OCI-M2 (cell line): ENCODE measurements around the gene LIFR.
"Not testable (repeated sequence)": the region's sequence is repeated elsewhere in the genome, so short reads cannot be mapped to it uniquely, and the experiment has no call there.

Experiments used
- DNase-seq: peaks from one replicate; lab custom pipeline; 2025; ENCODE audit not compliant: unreplicated experiment; lab: John Stamatoyannopoulos, UW

Gene LIFR

GRCh38 chr5:38582293-38582974 is 26.0 kb upstream of the LIFR start:
- DNase-seq, result no peak

GRCh38 chr5:38581597-38581996 is 25.2 kb upstream of the LIFR start:
- DNase-seq, result no peak

DNA sequence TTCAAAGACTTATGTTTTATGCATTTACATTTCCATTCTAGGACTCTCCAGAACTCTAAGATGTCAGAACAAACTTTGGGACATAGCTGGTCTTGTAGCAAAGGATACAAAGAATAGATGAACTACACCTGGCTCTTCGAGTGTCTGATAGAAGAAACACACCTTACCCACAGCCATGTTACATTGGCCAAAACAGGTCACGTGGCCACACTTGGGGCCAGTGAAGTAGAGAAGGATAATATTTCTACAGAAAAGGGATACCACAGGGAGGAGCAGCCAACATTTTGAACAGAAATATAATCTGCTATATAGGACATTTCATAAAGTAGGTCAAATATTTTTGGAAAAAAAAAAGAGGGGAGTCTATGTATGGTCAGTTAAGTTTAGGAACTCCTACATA is 22.7 kb upstream of the LIFR start:
- no peak for DNase-seq

GRCh38 chr5:38576961-38577684 is 20.7 kb upstream of the LIFR start:
- no peak for DNase-seq

GRCh38 chr5:38576442-38576841 is 20.0 kb upstream of the LIFR start:
- DNase-seq, result no peak

- DNase-seq, result no peak
Observed at GRCh38 chr5:38575476-38575875, 19.0 kb upstream of the LIFR start.

GRCh38 chr5:38574009-38574408 is 17.6 kb upstream of the LIFR start:
- DNase-seq, result no peak

DNA sequence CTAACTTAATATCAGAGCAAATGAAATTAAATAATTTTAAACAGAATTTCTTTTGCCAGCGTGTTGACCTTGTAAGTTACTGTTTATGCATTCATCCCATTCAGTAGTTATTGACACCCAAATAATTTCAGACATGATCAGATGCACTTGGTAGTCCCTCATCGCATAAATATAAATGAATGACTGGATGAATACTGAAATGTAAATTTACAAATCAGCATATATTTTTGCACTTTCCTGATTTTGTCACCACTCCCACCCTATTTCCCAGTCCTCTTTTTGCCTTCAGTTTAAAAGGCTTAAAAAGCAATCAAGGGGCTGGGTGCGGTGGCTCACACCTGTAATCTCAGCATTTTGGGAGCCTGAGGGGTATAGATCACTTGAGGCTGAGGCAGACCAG is 17.1 kb upstream of the LIFR start:
- DNase-seq, result no peak

DNA sequence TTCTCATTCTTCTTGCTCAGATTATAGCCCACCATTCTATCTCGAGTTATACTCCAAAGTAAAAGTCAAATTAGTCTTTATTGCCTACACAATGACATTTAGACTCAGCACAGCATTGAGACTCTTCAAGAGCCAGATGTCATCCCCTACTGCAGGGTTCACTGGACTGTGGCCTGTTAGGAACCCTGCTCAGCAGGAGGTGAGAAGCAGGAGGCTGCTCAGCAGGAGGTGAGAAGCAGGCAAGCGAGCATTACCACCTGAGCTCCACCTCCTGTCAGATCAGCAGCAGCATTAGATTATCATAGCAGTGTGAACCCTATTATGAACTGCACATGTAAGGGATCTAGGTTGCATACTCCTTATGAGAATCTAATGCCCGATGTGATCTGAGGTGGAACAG is 12.7 kb upstream of the LIFR start:
- no peak for DNase-seq

DNA sequence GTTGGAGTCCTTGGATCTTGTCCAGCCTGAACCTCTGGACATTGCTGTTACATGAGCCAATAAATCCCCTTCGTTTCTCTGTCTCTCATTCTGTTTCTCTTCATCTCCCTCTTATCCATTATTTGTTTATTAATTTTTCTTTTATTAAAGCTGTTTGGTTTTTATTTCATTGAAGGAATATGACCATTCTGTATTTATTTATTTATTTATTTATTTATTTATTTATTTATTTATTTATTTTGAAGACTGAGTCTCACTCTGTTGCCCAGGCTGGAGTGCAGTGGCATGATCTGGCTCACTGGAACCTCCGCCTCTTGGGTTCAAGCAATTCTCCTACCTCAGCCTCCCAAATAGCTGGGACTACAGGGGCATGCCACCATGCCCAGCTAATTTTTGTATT is 10.9 kb upstream of the LIFR start:
- DNase-seq, result not testable (repeated sequence)

- DNase-seq, result no peak
Observed at GRCh38 chr5:38563624-38564023, 7.2 kb upstream of the LIFR start.

DNA sequence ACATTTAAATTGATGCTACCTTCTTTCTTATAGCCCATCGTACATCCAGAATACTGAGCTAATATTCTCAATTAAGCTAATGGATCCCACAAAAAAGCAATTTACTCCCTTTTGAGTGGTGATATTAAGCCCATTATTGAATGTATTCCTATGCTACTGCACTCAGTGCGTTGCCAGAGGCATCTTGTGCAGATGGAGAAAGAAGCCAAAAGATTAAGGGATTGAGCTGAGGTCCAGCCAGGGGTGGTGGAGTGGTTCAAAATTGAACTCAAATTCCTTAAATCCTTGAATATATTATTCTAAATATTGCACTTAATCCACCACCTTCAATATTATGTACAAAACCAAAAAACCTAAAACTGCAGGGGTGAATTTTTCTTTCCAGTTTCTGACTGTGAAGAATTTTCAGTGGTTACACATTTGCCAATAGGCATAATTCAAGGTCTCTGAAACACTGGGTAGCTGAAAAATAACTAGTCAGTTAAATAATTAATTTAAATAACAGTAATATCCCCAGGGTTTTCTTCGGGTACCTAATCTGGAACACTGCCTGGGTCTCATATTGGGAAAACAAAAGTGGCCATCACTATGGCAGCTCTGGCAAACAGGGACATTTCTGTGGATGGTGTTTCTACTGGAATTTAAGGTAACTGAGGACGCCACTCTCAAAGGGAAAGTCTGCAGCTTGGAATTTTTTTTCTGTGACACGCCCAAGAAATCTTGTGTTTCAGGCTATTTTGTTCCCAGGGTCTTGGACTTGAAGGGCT is 6.2 kb upstream of the LIFR start:
- DNase-seq, result no peak

GRCh38 chr5:38559428-38559827 is 3.0 kb upstream of the LIFR start:
- DNase-seq, result no peak

DNA sequence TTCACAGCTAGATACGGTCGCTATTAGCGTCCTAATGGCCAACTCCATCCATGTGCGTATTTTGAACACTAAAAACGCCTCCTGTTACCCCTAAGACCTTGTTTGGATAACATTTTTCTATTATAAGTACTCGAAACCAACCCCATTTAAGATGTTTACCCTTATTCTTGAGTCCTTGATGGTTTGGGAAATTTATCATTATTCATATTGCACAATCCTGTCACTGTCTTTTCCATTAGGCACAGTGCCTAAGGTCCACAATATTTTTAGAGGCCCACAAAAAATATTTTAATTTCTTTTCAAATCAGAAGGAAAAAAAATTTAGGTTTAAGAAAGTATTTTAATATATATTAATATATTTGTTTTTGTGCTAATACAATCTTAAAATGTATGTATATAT is 1.3 kb upstream of the LIFR start:
- DNase-seq, result no peak

DNA sequence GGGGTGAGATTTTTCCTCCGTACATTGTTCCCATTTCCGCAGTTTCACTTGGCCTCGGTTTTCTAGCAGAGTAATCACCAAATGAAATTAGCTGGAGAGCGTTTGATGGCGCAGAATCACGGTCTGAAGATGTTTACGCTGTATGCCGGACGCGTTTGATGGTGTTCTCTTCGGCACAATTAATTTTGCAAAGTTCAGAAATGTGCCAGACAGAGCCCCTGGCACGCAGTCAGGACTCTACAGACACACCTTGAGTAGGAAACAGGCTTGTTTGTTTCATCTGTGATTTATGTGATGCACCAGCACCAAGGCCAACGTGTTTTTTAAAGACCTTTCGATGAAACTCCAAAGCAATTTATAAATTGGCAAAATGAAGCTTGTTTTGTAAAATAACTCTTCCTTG is 863 bp upstream of the LIFR start:
- DNase-seq, result no peak

GRCh38 chr5:38556088-38556598 is 303 bp downstream of the LIFR start:
- no peak for DNase-seq

GRCh38 chr5:38555354-38556087 is 925 bp downstream of the LIFR start:
- DNase-seq, result no peak

- DNase-seq, result no peak
Observed at GRCh38 chr5:38554861-38555260, 1.6 kb downstream of the LIFR start.

- no peak for DNase-seq
Observed at GRCh38 chr5:38554403-38554802, 2.0 kb downstream of the LIFR start.

- DNase-seq, result no peak
Observed at GRCh38 chr5:38553001-38553521, 3.4 kb downstream of the LIFR start.
